Putamen (tissue), 1 donor: ENCODE data around the gene CIDEA.
"Not testable (repeated sequence)": the region's sequence is repeated elsewhere in the genome, so short reads cannot be mapped to it uniquely, and the experiment has no call there.

Experiments used
- DNase-seq: peaks from one replicate; pipeline ENCODE4 v3.0.0-alpha.2; 2016; ENCODE audit warnings: low spot score

CIDEA gene

GRCh38 chr18:12254136-12254819, at the start of gene CIDEA:
Gene CIDEA (plus strand): TSS chr18:12254361. CDS start chr18:12254384, 23 bp downstream.
- no peak for DNase-seq

GRCh38 chr18:12208296-12209153, 45.6 kb upstream of the CIDEA start:
- DNase-seq, result not testable (repeated sequence)

GRCh38 chr18:12212308-12212707, 41.9 kb upstream of the CIDEA start:
- DNase-seq, result not testable (repeated sequence)

- not testable (repeated sequence) for DNase-seq
Measured at GRCh38 chr18:12214296-12215005, 39.7 kb upstream of the CIDEA start.

- DNase-seq, result not testable (repeated sequence)
Measured at GRCh38 chr18:12216471-12216870, 37.7 kb upstream of the CIDEA start.

GRCh38 chr18:12218603-12219002, 35.6 kb upstream of the CIDEA start:
- not testable (repeated sequence) for DNase-seq

GRCh38 chr18:12222041-12222440, 32.1 kb upstream of the CIDEA start:
- DNase-seq, result not testable (repeated sequence)

DNA sequence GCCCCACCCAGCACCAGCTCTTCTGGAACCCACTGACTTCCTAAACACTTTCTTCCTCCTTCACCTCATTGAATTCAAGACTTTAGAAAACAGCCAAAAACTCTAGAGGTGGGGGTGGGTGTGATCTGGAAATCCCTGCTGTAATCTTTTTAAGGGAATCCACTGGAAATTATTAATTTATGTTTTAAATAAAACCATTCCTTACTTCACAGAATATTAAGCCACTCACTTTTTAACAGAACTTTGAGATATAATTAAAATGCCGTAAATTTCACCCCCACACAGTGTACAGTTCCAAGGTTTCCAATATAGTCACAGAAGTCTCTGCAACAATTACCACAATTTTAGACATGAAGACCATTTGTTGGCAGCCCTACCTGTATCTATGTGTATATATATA, 30.8 kb upstream of the CIDEA start:
- DNase-seq, result not testable (repeated sequence)

DNA sequence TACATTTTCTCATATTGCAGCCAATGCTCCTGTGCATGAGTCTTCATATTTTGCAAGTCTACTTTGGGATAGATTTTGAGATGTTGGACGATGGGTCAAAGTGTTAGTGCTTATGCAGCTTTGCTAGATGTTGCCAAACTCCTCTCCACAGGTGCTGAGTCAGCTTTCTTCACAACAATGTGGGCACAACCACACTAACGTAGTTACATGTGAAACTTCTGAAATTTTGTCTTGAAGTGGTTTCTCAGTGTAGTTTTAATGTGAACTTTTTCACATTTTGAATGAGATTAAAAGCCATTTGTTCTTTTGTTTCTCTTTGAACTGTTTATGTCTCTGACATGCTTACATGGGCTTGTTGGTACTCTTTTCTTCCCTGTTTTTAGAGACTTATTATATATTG, 27.4 kb upstream of the CIDEA start:
- not testable (repeated sequence) for DNase-seq

DNA sequence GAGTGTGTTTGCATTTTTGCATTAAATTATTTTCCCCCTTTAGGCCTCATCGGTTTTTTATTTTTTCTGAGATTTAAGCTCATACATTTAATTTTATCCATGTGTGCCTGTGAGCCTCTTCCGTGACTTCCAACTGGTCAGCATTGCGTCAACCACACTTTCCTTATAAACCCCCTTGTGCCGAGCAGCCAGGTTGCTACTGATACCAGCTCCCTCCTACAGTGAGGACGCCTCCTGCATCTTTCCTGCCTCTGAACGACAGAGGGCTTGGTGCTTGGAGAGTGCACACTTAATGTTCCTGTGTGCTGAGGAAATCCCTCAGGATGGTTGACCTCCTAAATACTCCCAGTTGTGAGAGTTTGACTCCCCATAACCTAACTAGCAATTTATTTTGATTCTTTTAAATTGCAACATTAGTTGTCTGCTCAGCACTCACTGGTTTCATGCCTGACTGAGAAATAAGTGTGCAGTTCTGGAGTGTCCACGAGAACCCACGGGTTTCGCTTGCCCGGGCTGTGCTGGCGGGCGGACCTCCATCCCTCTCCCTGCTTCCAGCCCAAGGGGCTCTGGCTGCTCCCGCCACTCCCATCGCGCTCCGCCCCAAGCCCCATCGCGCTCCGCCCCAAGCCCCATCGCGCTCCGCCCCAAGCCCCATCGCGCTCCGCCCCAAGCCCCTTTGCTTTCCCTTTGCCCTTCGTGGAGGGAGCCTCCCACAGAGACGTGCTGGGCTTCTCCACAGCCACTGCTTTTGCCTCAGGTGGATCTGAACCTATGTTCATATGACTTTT, 26.6 kb upstream of the CIDEA start:
- not testable (repeated sequence) for DNase-seq

DNA sequence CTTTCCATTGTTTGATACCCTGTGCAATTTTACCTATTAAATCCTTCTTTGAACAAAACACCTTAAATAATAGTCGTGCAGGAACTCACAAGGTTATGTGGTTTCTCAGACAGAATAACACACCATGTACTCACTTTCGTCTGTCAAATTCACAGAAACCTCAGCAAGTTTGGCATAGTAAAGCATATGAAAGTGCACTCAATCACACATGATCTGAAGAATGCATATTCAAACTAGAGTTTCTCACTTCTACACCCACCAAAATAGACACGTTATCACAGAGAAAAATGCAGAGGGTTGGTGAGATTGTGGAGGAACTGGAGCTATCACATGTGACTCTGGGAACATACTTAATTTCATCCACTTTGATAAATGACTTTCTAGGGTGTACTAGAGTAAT, 25.9 kb upstream of the CIDEA start:
- not testable (repeated sequence) for DNase-seq

GRCh38 chr18:12230561-12230960, 23.6 kb upstream of the CIDEA start:
- DNase-seq, result not testable (repeated sequence)

GRCh38 chr18:12231040-12231882, 22.9 kb upstream of the CIDEA start:
- DNase-seq, result no peak

GRCh38 chr18:12231986-12232385, 22.2 kb upstream of the CIDEA start:
- DNase-seq, result no peak

DNA sequence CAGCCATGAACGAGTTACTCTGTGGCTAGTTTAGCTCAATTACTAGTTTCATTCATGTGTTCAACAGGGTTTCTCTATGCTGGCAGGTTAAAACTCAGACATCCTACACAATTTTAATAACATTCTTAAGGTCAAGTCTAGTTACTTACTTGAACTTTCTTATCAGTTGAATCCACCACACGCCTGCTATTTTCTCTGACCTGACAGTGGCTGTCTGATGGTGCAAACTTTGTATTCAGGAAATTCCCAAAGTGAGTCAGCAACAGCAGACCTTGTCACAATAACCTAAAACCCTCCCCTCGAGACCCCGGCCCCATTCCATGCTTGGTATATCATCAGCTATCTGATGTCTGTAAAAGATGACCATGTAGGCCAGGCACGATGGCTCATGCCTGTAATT, 20.8 kb upstream of the CIDEA start:
- no peak for DNase-seq

- no peak for DNase-seq
Measured at GRCh38 chr18:12234451-12235190, 19.5 kb upstream of the CIDEA start.

DNA sequence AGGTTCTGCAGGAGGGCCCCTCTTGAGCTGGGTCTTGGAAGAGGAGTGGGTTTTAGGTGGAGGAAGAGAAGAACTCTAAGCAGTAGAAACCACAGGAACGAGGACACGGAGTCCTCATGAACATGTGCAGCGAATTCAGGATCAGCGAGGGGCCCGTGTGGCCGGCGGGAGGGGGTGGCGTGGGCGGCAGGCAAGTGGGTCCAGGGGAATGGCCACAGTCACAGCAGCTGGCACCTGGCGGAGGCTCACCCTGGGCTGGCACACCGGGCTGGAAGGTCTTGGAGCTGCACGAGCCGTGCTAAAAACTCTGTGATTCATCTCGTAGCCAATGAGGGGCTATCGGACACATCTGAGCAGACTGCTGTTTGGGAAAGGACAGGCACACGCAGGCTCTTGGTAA, 18.0 kb upstream of the CIDEA start:
- DNase-seq, result no peak

GRCh38 chr18:12236934-12237832, 17.0 kb upstream of the CIDEA start:
- DNase-seq, result no peak

DNA sequence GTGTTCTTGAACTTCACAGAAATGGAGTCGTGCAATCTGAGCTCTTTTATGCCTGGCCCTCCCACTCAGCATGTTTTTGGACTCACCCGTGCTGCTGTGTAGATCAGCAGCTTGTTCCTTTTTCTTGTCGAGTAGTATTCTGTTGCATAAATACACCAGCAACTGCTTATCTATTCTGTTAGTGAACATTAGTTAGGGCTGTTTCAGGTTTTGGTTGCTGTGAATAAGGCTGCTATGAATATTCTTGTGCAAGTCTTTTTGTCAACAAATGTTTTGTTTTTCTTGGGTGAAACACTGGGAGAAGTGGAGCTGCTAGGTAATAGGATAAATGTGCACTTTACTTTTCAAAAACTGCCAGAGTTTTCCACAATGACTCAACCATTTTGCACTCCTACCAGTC, 15.3 kb upstream of the CIDEA start:
- DNase-seq, result no peak
